ENCODE results near the gene NXPH1. TPM values are rescaled to one million over a fixed set of nuclear protein-coding genes. Genes with fewer than 3 reads are reported as not detected.

The NXPH1 gene
- total and polyA plus RNA-seq, 10 donors: not detected

GRCh38 chr7:8639668-8640067 is 206.3 kb downstream of the NXPH1 start:
- Histone ChIP-seq H3K4me3 (no peak overlapping the region), H3K27ac (no peak overlapping the region), H3K9me3 (peaks cover 0 to 3% (median 0%) of the 10 kb centered on the region in 8 donors), H3K27me3 (replicated peaks in 1 of 7) (no peaks in the 10 kb centered on the region), H3K36me3 (no peaks in the 10 kb centered on the region), H3K4me1 (no peaks in the 10 kb centered on the region)
- TF ChIP-seq CTCF (IDR thresholded peaks at IDR 0.05 in 8 of 11, conservative IDR thresholded peaks at IDR 0.05 in 3 of 11): no peak
- no peak for TF ChIP-seq POLR2AphosphoS5 (IDR thresholded peaks at IDR 0.05)
- no peak for TF ChIP-seq POLR2A (IDR thresholded peaks at IDR 0.05)
- intact Hi-C loops (cut with DNase I; ENCODE audit: low total_unique reads): no loop called here
- 74 to 91% (median 77%) methylated on average over 5 of the region's 5 CpGs for WGBS, 5 donors
- DNase-seq: no peak

GRCh38 chr7:8640671-8641070 is 207.3 kb downstream of the NXPH1 start:
- Histone ChIP-seq H3K36me3 (no peaks in the 10 kb centered on the region), H3K27me3 (replicated peaks in 1 of 7) (no peaks in the 10 kb centered on the region), H3K9me3 (peaks cover 0 to 3% (median 0%) of the 10 kb centered on the region in 8 donors), H3K4me1 (no peaks in the 10 kb centered on the region), H3K27ac (no peak overlapping the region), H3K4me3 (no peak overlapping the region)
- intact Hi-C loops (cut with DNase I; ENCODE audit: low total_unique reads): no loop called here
- WGBS, 5 donors: 66 to 86% (median 79%) methylated on average over 1 of the region's 1 CpG
- TF ChIP-seq POLR2A (IDR thresholded peaks at IDR 0.05) (no peak), POLR2AphosphoS5 (IDR thresholded peaks at IDR 0.05) (no peak), CTCF (IDR thresholded peaks at IDR 0.05 in 8 of 11, conservative IDR thresholded peaks at IDR 0.05 in 3 of 11) (no peak)
- no peak for DNase-seq

GRCh38 chr7:8668627-8669500 is 235.5 kb downstream of the NXPH1 start:
- DNase-seq: no peak
- H3K4me3 ChIP-seq: no peak overlapping the region
- no peaks in the 10 kb centered on the region for H3K36me3 ChIP-seq
- WGBS, 5 donors: 62 to 75% (median 69%) methylated on average over 4 to 6 of the region's 6 CpGs
- no peaks in the 10 kb centered on the region for H3K4me1 ChIP-seq
- H3K9me3 ChIP-seq: peaks cover 0 to 37% (median 18%) of the 10 kb centered on the region in 8 donors
- TF ChIP-seq POLR2A (IDR thresholded peaks at IDR 0.05): no peak
- TF ChIP-seq CTCF (IDR thresholded peaks at IDR 0.05 in 8 of 11, conservative IDR thresholded peaks at IDR 0.05 in 3 of 11): no peak
- TF ChIP-seq POLR2AphosphoS5 (IDR thresholded peaks at IDR 0.05): no peak
- no peaks in the 10 kb centered on the region for H3K27me3 ChIP-seq (replicated peaks in 1 of 7)
- no peak overlapping the region for H3K27ac ChIP-seq
- intact Hi-C loops (cut with DNase I; ENCODE audit: low total_unique reads): no loop called here

- Histone ChIP-seq H3K4me1 (no peaks in the 10 kb centered on the region), H3K4me3 (no peak overlapping the region), H3K9me3 (peaks cover 0 to 37% (median 18%) of the 10 kb centered on the region in 8 donors), H3K36me3 (no peaks in the 10 kb centered on the region), H3K27ac (no peak overlapping the region), H3K27me3 (replicated peaks in 1 of 7) (no peaks in the 10 kb centered on the region)
- DNase-seq: no peak
- intact Hi-C loops (cut with DNase I; ENCODE audit: low total_unique reads): no loop called here
- no peak for TF ChIP-seq POLR2AphosphoS5 (IDR thresholded peaks at IDR 0.05)
Observed at GRCh38 chr7:8669501-8669851, 236.1 kb downstream of the NXPH1 start.

Data from spleen (tissue), 11 donors.